NCI-H510A treated with DMSO at 0.1 percent for 48 hours (cell line): ENCODE results near the gene CYP21A2.
"Not testable (repeated sequence)": the region's sequence is repeated elsewhere in the genome, so short reads cannot be mapped to it uniquely, and the experiment has no call there.

ENCODE experiments used
- DNase-seq: peaks from one replicate; lab custom pipeline; 2025; lab: John Stamatoyannopoulos, UW

Gene CYP21A2

GRCh38 chr6:32055756-32056155 lies 17.5 kb downstream of the CYP21A2 start:
- not testable (repeated sequence) for DNase-seq

GRCh38 chr6:32056254-32056653 lies 18.0 kb downstream of the CYP21A2 start:
- no peak for DNase-seq

- no peak for DNase-seq
Measured at GRCh38 chr6:32057966-32058365, 19.8 kb downstream of the CYP21A2 start.

- no peak for DNase-seq
Measured at GRCh38 chr6:32058511-32058963, 20.3 kb downstream of the CYP21A2 start.

GRCh38 chr6:32060966-32061655 lies 22.9 kb downstream of the CYP21A2 start:
- peak; percentile 5 for DNase-seq

- no peak for DNase-seq
Measured at GRCh38 chr6:32064706-32065105, 26.5 kb downstream of the CYP21A2 start.

- not testable (repeated sequence) for DNase-seq
Measured at GRCh38 chr6:32067521-32067920, 29.3 kb downstream of the CYP21A2 start.

GRCh38 chr6:32068315-32068714 lies 30.1 kb downstream of the CYP21A2 start:
- DNase-seq, result not testable (repeated sequence)

GRCh38 chr6:32068867-32069266 lies 30.7 kb downstream of the CYP21A2 start:
- no peak for DNase-seq

GRCh38 chr6:32069460-32069859 lies 31.2 kb downstream of the CYP21A2 start:
- no peak for DNase-seq

- DNase-seq, result no peak
Measured at GRCh38 chr6:32069878-32070515, 31.8 kb downstream of the CYP21A2 start.

GRCh38 chr6:32070814-32071543 lies 32.8 kb downstream of the CYP21A2 start:
- no peak for DNase-seq

GRCh38 chr6:32073101-32073500 lies 34.9 kb downstream of the CYP21A2 start:
- no peak for DNase-seq

- no peak for DNase-seq
Measured at GRCh38 chr6:32073613-32074012, 35.4 kb downstream of the CYP21A2 start.

GRCh38 chr6:32074996-32075532 lies 36.8 kb downstream of the CYP21A2 start:
- DNase-seq, result no peak

GRCh38 chr6:32075781-32076180 lies 37.6 kb downstream of the CYP21A2 start:
- no peak for DNase-seq

GRCh38 chr6:32076321-32076809 lies 38.1 kb downstream of the CYP21A2 start:
- DNase-seq, result no peak

- DNase-seq, result no peak
Measured at GRCh38 chr6:32079566-32080290, 41.5 kb downstream of the CYP21A2 start.

GRCh38 chr6:32081168-32081990 lies 43.2 kb downstream of the CYP21A2 start:
- DNase-seq, result no peak

GRCh38 chr6:32082478-32082877 lies 44.3 kb downstream of the CYP21A2 start:
- DNase-seq, result no peak

GRCh38 chr6:32082935-32083334 lies 44.7 kb downstream of the CYP21A2 start:
- DNase-seq, result no peak
